Immature natural killer cell (primary cell): ENCODE data around the gene IRF7. TPM values are rescaled to one million over a fixed set of nuclear protein-coding genes. Genes with fewer than 3 reads are reported as not detected.
A peak's percentile ranks its signal among the peaks of the same experiment; 100 is the strongest.

ENCODE experiments used
- DNase-seq, 3 donors: peaks; one replicate each; pipeline ENCODE4 v3.0.0; 2022; ENCODE audit warnings: mixed read lengths in 1 of 3
- H3K27ac Mint-ChIP-seq, 6 donors: one replicate each; pipeline ENCODE4 v1.8.0; 2020; ENCODE audit warnings: mixed read lengths in 6 of 6, mild to moderate bottlenecking in 5 of 6, inconsistent platforms in 4 of 6, moderate library complexity in 3 of 6
- H3K27me3 Mint-ChIP-seq, 3 donors: one replicate each; pipeline ENCODE4 v1.8.0; 2020 to 2021; ENCODE audit warnings: low read depth in 3 of 3, mild to moderate bottlenecking in 3 of 3, mixed read lengths in 3 of 3, moderate library complexity in 3 of 3, inconsistent platforms in 1 of 3
- H3K36me3 Mint-ChIP-seq, 3 donors: one replicate each; pipeline ENCODE4 v1.8.0; 2020; ENCODE audit warnings: mixed read lengths in 3 of 3, inconsistent platforms in 2 of 3, mild to moderate bottlenecking in 2 of 3
- H3K4me1 Mint-ChIP-seq, 2 donors: one replicate each; pipeline ENCODE4 v1.8.0; 2020; ENCODE audit warnings: inconsistent platforms in 2 of 2, mild to moderate bottlenecking in 2 of 2, mixed read lengths in 2 of 2, moderate library complexity in 1 of 2
- H3K4me3 Mint-ChIP-seq, 5 donors: one replicate each; pipeline ENCODE4 v1.8.0; 2020; ENCODE audit warnings: mild to moderate bottlenecking in 5 of 5, mixed read lengths in 5 of 5, inconsistent platforms in 3 of 5, moderate library complexity in 3 of 5
- H3K9me3 Mint-ChIP-seq, 6 donors: one replicate each; pipeline ENCODE4 v1.8.0; 2020; ENCODE audit warnings: mild to moderate bottlenecking in 6 of 6, mixed read lengths in 6 of 6, inconsistent platforms in 4 of 6, moderate library complexity in 3 of 6
- polyA plus RNA-seq, 3 donors: library from polyadenylated mRNA; unstranded; fragments of 300-500 nt; fragmentation: Illumina TruSeq; gene quantifications; one replicate each; pipeline ENCODE4 v1.2.3, GENCODE V29; 2021

The IRF7 gene
- polyA plus RNA-seq, 3 donors from 2014 or later, result 36.4 to 62.4 (median 53.9) TPM

DNA sequence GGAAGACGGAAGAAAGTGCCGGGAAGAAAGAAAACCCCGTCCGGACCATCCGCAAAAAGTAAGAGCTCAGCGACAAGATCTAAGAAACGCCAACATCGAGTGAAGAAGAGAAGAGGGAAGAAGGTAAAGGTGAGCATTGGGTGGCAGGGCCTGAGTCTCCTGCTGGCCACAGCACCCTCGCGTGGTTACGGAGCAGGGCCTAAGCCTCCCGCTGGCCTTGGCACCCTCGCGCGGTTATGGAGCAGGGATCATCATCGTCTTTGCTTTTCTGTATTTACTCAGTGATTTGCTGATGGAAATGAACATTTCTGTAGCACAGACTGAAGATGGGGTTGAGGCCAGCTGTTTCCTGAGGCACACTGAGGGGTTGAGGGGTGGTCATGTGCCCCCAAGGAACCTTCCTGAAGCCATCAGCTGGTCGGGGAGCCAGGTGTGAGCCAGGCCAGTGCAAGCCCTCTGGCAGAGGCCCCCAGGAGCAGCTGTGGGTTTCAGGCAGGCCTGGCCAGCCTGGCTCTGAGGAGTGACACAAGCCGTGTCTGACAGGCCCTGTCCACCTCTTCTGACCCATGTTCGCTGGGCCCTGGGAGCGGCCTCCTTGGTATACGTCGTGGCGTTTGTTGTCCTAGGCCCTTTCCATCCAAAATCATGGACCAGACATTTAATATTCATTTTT lies 14.0 kb downstream of the IRF7 start:
- peaks cover 0 to 7% (median 4%) of the 10 kb centered on the region in 3 donors for H3K27me3 Mint-ChIP-seq
- peaks cover 5 to 6% of the 10 kb centered on the region in 2 donors for H3K4me1 Mint-ChIP-seq
- peaks cover 7 to 25% (median 8%) of the 10 kb centered on the region in 3 donors for H3K36me3 Mint-ChIP-seq
- H3K4me3 Mint-ChIP-seq, result no peak overlapping the region
- H3K9me3 Mint-ChIP-seq, result no peaks in the 10 kb centered on the region
- DNase-seq, result no peak
- H3K27ac Mint-ChIP-seq, result peak overlapping the region in 1 of 6 donors; percentile 29

GRCh38 chr11:598005-598680 lies 17.6 kb downstream of the IRF7 start:
- peaks cover 4 to 7% (median 7%) of the 10 kb centered on the region in 3 donors for H3K27me3 Mint-ChIP-seq
- H3K9me3 Mint-ChIP-seq, result no peaks in the 10 kb centered on the region
- DNase-seq, result no peak
- H3K4me3 Mint-ChIP-seq, result no peak overlapping the region
- H3K27ac Mint-ChIP-seq, result no peak overlapping the region
- H3K4me1 Mint-ChIP-seq, result peaks cover 16% of the 10 kb centered on the region in 2 donors
- peaks cover 5 to 19% (median 7%) of the 10 kb centered on the region in 3 donors for H3K36me3 Mint-ChIP-seq

DNA sequence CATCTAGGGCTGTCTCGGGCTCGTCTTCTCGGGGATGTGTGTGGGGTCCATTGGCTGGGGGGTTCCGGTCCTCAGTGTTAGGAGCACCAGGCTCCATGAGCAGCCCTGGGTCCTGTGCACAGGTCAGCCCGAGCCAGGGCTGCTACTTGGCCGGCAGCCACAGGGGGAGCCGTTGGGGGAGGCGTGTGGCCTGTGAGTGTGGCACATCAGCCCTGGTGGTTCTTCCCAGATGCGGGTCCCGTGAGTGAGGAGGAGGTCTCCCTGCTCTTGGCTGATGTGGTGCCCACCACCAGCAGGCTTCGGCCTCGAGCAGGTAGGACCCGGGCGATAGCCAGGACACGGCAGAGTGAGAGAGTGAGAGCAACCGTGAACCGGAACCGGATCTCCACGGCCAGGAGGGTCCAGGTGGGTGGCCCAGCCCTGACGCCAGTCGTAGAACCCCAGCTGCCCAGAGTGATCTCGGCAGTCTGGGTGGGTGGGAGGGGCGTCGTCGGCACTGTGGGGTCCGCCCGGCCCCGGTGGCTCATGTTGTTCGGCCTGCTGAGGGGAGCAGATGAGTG lies 18.5 kb downstream of the IRF7 start:
- H3K27ac Mint-ChIP-seq, result peak overlapping the region in 3 of 6 donors; percentile 17 to 63 (median 54)
- no peak overlapping the region for H3K4me3 Mint-ChIP-seq
- H3K4me1 Mint-ChIP-seq, result peaks cover 16% of the 10 kb centered on the region in 2 donors
- DNase-seq, result no peak
- H3K9me3 Mint-ChIP-seq, result no peaks in the 10 kb centered on the region
- peaks cover 4 to 7% (median 7%) of the 10 kb centered on the region in 3 donors for H3K27me3 Mint-ChIP-seq
- H3K36me3 Mint-ChIP-seq, result peaks cover 8 to 21% (median 10%) of the 10 kb centered on the region in 3 donors

GRCh38 chr11:596374-596773 lies 19.4 kb downstream of the IRF7 start:
- H3K9me3 Mint-ChIP-seq, result peaks cover 0 to 2% (median 0%) of the 10 kb centered on the region in 6 donors
- H3K36me3 Mint-ChIP-seq, result peaks cover 9 to 18% (median 9%) of the 10 kb centered on the region in 3 donors
- H3K27ac Mint-ChIP-seq, result peak overlapping the region in 3 of 6 donors; percentile 49 to 64 (median 63)
- H3K4me1 Mint-ChIP-seq, result peaks cover 16% of the 10 kb centered on the region in 2 donors
- DNase-seq, result peak in 2 of 3 donors; percentile 17 to 38
- H3K4me3 Mint-ChIP-seq, result peak overlapping the region in 1 of 5 donors; percentile 14
- peaks cover 4 to 7% (median 7%) of the 10 kb centered on the region in 3 donors for H3K27me3 Mint-ChIP-seq

- Mint-ChIP-seq H3K27ac (no peak overlapping the region), H3K9me3 (peaks cover 0 to 2% (median 0%) of the 10 kb centered on the region in 6 donors), H3K4me1 (peaks cover 16% of the 10 kb centered on the region in 2 donors), H3K36me3 (peaks cover 8 to 16% (median 9%) of the 10 kb centered on the region in 3 donors), H3K4me3 (no peak overlapping the region), H3K27me3 (peaks cover 7 to 11% (median 9%) of the 10 kb centered on the region in 3 donors)
- no peak for DNase-seq
These were observed 20.4 kb downstream of the IRF7 start for GRCh38 chr11:595400-595799.

- Mint-ChIP-seq H3K27ac (no peak overlapping the region), H3K9me3 (peaks cover 0 to 2% (median 0%) of the 10 kb centered on the region in 6 donors), H3K36me3 (peaks cover 8 to 19% (median 11%) of the 10 kb centered on the region in 3 donors), H3K4me3 (no peak overlapping the region), H3K4me1 (peaks cover 16% of the 10 kb centered on the region in 2 donors), H3K27me3 (peaks cover 9 to 12% (median 10%) of the 10 kb centered on the region in 3 donors)
- DNase-seq, result no peak
These were observed 22.4 kb downstream of the IRF7 start for GRCh38 chr11:593347-593746.

GRCh38 chr11:592918-593317 lies 22.8 kb downstream of the IRF7 start:
- no peak overlapping the region for H3K27ac Mint-ChIP-seq
- H3K4me3 Mint-ChIP-seq, result no peak overlapping the region
- peaks cover 9 to 12% (median 9%) of the 10 kb centered on the region in 3 donors for H3K27me3 Mint-ChIP-seq
- peaks cover 0 to 2% (median 0%) of the 10 kb centered on the region in 6 donors for H3K9me3 Mint-ChIP-seq
- H3K4me1 Mint-ChIP-seq, result peaks cover 18 to 19% of the 10 kb centered on the region in 2 donors
- DNase-seq, result no peak
- H3K36me3 Mint-ChIP-seq, result peaks cover 8 to 21% (median 13%) of the 10 kb centered on the region in 3 donors

- Mint-ChIP-seq H3K4me3 (no peak overlapping the region), H3K9me3 (peaks cover 0 to 2% (median 0%) of the 10 kb centered on the region in 6 donors), H3K27me3 (peaks cover 9 to 12% (median 10%) of the 10 kb centered on the region in 3 donors), H3K27ac (no peak overlapping the region), H3K36me3 (peaks cover 8 to 25% (median 14%) of the 10 kb centered on the region in 3 donors), H3K4me1 (peaks cover 20 to 23% of the 10 kb centered on the region in 2 donors)
- DNase-seq, result no peak
These were observed 23.2 kb downstream of the IRF7 start for GRCh38 chr11:592501-592900.

DNA sequence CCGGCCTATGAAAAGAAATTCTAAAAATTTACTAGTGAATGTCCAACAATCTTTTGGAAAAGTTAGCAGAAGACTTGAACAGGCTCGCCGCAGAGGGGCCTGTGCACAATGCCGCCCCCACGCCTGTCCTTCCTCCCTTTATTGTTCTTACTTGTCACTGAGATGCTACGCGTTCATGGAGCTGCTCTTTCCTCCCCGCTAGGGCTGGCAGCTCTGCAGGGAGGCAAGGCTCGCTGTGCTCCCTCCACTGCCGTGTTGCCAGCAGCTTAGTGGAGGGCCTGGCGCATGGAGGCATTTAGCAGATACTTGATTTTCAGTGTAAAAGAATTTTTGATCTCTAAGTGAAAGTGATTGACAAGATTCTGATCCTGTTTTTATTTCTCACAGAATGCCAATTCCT lies 24.8 kb downstream of the IRF7 start:
- Mint-ChIP-seq H3K4me3 (no peak overlapping the region), H3K4me1 (peaks cover 11 to 13% of the 10 kb centered on the region in 2 donors), H3K27me3 (peaks cover 7 to 9% (median 8%) of the 10 kb centered on the region in 3 donors), H3K9me3 (peaks cover 0 to 2% (median 0%) of the 10 kb centered on the region in 6 donors), H3K27ac (no peak overlapping the region), H3K36me3 (peaks cover 8 to 24% (median 14%) of the 10 kb centered on the region in 3 donors)
- DNase-seq, result no peak

GRCh38 chr11:589798-590197 lies 26.0 kb downstream of the IRF7 start:
- peaks cover 9 to 10% of the 10 kb centered on the region in 2 donors for H3K4me1 Mint-ChIP-seq
- peaks cover 0 to 2% (median 0%) of the 10 kb centered on the region in 6 donors for H3K9me3 Mint-ChIP-seq
- peaks cover 8 to 24% (median 14%) of the 10 kb centered on the region in 3 donors for H3K36me3 Mint-ChIP-seq
- peaks cover 7 to 10% (median 9%) of the 10 kb centered on the region in 3 donors for H3K27me3 Mint-ChIP-seq
- H3K4me3 Mint-ChIP-seq, result no peak overlapping the region
- peak overlapping the region in 2 of 6 donors; percentile 40 to 48 for H3K27ac Mint-ChIP-seq
- DNase-seq, result no peak

GRCh38 chr11:587978-588380 lies 27.8 kb downstream of the IRF7 start:
- H3K36me3 Mint-ChIP-seq, result peaks cover 4 to 28% (median 14%) of the 10 kb centered on the region in 3 donors
- H3K4me3 Mint-ChIP-seq, result peak overlapping the region in 2 of 5 donors; percentile 25 to 46
- DNase-seq, result peak in 2 of 3 donors; percentile 31 to 46
- peak overlapping the region; percentile 80 to 91 (median 84) for H3K27ac Mint-ChIP-seq
- peaks cover 7 to 15% of the 10 kb centered on the region in 2 donors for H3K4me1 Mint-ChIP-seq
- peaks cover 5 to 10% (median 7%) of the 10 kb centered on the region in 3 donors for H3K27me3 Mint-ChIP-seq
- H3K9me3 Mint-ChIP-seq, result peaks cover 0 to 2% (median 0%) of the 10 kb centered on the region in 6 donors

- H3K9me3 Mint-ChIP-seq, result peaks cover 0 to 2% (median 0%) of the 10 kb centered on the region in 6 donors
- DNase-seq, result no peak
- H3K4me3 Mint-ChIP-seq, result no peak overlapping the region
- peaks cover 7 to 15% of the 10 kb centered on the region in 2 donors for H3K4me1 Mint-ChIP-seq
- H3K36me3 Mint-ChIP-seq, result peaks cover 4 to 28% (median 14%) of the 10 kb centered on the region in 3 donors
- H3K27me3 Mint-ChIP-seq, result peaks cover 5 to 10% (median 7%) of the 10 kb centered on the region in 3 donors
- peak overlapping the region in 5 of 6 donors; percentile 17 to 91 (median 83) for H3K27ac Mint-ChIP-seq
These were observed 28.2 kb downstream of the IRF7 start for GRCh38 chr11:587546-587945.
